ENCODE results near the gene EHMT2.

Gene EHMT2

DNA sequence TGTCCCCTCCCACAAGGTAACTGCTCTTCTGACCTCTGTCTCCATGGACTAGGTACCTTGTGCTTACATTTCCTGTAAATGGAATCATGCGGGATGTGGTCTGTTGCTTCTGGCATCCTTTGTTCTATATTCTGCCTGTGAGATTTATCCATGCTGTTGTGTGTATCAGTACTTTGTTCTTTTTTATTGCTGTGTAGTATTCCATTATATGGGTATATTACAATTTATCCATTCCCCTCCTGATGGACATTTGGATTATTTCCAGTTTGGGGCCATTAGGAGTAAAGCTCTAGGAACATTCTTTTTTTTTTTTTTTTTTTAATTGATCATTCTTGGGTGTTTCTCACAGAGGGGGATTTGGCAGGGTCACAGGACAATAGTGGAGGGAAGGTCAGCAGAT lies 33.5 kb upstream of the EHMT2 start:
- Mint-ChIP-seq H3K4me3 (no peak overlapping the region), H3K9me3 (peaks cover 14% of the 10 kb centered on the region), H3K27ac (no peak overlapping the region), H3K27me3 (ENCODE audit: low read depth, poor library complexity) (peaks cover 6% of the 10 kb centered on the region), H3K36me3 (ENCODE audit: low read depth) (no peaks in the 10 kb centered on the region), H3K4me1 (peaks cover 11% of the 10 kb centered on the region)
- TF ChIP-seq, protein P1, sequence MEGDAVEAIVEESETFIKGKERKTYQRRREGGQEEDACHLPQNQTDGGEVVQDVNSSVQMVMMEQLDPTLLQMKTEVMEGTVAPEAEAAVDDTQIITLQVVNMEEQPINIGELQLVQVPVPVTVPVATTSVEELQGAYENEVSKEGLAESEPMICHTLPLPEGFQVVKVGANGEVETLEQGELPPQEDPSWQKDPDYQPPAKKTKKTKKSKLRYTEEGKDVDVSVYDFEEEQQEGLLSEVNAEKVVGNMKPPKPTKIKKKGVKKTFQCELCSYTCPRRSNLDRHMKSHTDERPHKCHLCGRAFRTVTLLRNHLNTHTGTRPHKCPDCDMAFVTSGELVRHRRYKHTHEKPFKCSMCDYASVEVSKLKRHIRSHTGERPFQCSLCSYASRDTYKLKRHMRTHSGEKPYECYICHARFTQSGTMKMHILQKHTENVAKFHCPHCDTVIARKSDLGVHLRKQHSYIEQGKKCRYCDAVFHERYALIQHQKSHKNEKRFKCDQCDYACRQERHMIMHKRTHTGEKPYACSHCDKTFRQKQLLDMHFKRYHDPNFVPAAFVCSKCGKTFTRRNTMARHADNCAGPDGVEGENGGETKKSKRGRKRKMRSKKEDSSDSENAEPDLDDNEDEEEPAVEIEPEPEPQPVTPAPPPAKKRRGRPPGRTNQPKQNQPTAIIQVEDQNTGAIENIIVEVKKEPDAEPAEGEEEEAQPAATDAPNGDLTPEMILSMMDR (IDR thresholded peaks at IDR 0.05) = no peak
- no peak for DNase-seq

DNA sequence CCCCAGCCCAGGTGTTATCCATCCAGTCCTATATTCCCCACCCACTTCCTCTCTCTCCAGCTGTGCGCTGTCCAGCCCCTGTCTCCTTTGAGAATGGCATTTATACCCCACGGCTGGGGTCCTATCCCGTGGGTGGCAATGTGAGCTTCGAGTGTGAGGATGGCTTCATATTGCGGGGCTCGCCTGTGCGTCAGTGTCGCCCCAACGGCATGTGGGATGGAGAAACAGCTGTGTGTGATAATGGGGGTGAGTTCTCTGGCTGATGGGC lies 31.1 kb upstream of the EHMT2 start:
- TF ChIP-seq, protein P1 (IDR thresholded peaks at IDR 0.05) = no peak
- Mint-ChIP-seq H3K4me3 (no peak overlapping the region), H3K36me3 (ENCODE audit: low read depth) (no peaks in the 10 kb centered on the region), H3K27ac (no peak overlapping the region), H3K27me3 (ENCODE audit: low read depth, poor library complexity) (peaks cover 9% of the 10 kb centered on the region), H3K4me1 (peaks cover 11% of the 10 kb centered on the region), H3K9me3 (peaks cover 14% of the 10 kb centered on the region)
- DNase-seq = no peak

DNA sequence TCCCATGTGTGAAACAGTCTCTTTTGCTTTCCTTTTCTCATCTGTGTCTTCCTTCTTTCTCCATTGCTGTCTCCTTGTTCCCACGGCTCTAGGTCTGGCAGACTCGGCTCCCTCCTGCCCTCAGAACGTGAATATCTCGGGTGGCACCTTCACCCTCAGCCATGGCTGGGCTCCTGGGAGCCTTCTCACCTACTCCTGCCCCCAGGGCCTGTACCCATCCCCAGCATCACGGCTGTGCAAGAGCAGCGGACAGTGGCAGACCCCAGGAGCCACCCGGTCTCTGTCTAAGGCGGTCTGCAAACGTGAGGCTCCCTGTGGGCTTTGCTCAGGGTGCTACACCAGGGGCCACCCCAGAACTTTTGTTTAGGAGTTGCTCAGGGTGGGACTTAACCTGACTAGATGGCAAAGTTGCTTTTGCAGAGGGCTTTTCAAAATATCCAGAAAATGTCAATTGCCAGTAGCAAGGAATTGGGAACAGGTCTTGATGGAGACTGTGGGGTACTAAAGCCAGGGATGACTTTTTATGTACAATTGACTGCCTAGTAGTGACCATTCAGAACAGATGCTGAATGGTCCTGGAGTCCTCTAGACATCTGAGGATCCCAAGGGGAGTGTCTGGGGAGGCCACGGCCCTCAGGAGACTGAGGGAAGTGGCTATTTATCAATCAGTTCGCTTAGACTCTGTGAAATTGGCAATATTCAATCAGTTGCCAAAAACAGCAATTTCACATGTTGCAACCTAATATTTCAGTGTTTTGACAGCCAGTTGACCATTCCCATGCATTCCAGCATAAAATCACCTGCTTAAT lies 30.6 kb upstream of the EHMT2 start:
- Mint-ChIP-seq H3K9me3 (peaks cover 9% of the 10 kb centered on the region), H3K27me3 (ENCODE audit: low read depth, poor library complexity) (peaks cover 9% of the 10 kb centered on the region), H3K4me3 (no peak overlapping the region), H3K27ac (no peak overlapping the region), H3K4me1 (peaks cover 11% of the 10 kb centered on the region), H3K36me3 (ENCODE audit: low read depth) (no peaks in the 10 kb centered on the region)
- DNase-seq = no peak
- TF ChIP-seq, protein P1 (IDR thresholded peaks at IDR 0.05) = no peak

DNA sequence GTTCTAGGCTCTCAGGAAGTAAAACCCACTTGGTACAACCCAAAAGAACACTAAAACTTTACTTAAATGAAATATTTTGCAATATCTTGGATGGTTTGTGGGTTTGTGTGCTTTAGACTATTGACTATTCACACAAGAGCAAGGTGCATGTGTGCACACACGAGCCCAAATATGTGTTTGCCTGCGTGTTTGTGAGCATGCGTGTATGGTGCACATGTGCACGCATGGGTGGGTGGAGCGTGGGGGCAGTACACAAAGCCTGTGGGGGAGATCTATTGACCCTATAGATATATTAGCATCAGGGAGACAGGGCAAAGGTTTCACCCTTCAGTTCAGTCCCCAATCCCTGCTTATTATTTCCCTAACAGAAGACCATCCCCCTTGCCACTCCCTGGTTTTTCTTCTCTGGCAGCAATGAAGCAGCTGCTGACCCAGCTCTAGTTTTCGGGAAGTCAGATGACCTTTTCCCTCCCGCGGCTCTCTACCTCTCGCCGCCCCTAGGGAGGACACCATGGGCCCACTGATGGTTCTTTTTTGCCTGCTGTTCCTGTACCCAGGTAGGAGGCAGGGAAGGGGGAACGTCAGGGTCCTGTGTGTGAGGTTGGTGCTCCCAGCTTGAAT lies 29.9 kb upstream of the EHMT2 start, which contains the start of gene C2:
TSS of gene C2 (plus strand) at position 476 of the 621 bp plus-strand sequence. CDS start at position 512, 36 bp downstream.
- Mint-ChIP-seq H3K27ac (no peak within 1 kb of the TSS), H3K4me3 (no peak within 1 kb of the TSS)

DNA sequence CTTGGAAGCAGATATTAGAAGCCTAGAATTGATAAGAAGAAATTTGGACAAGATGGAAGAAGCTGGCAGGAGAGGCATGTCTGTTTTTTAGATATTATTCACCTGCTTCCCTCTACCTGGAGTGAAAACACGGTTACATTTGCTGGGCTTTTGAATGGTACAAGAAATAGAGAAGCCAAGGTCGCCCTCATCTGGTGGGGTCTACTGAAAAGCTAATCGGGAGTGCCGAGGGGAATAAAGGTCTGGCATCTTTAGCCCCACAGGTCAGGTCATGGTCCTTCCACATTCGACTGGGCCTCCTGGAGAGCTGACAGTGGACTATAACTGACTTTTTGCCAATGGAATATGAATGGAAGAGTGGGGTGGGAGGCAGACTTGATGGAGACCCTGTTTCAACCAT lies 25.4 kb upstream of the EHMT2 start:
- Mint-ChIP-seq H3K27me3 (ENCODE audit: low read depth, poor library complexity) (peaks cover 7% of the 10 kb centered on the region), H3K4me3 (no peak overlapping the region), H3K9me3 (no peaks in the 10 kb centered on the region), H3K27ac (no peak overlapping the region), H3K36me3 (ENCODE audit: low read depth) (no peaks in the 10 kb centered on the region), H3K4me1 (peaks cover 8% of the 10 kb centered on the region)
- no peak for DNase-seq
- TF ChIP-seq, protein P1 (IDR thresholded peaks at IDR 0.05) = no peak

More for the DNA sequence above, 29.9 kb upstream of the EHMT2 start, which contains the start of gene C2:
- DNase-seq = no peak
- TF ChIP-seq, protein P1 (IDR thresholded peaks at IDR 0.05) = no peak
- Mint-ChIP-seq H3K4me1 (peaks cover 11% of the 10 kb centered on the region), H3K9me3 (peaks cover 5% of the 10 kb centered on the region), H3K27me3 (ENCODE audit: low read depth, poor library complexity) (peaks cover 13% of the 10 kb centered on the region), H3K36me3 (ENCODE audit: low read depth) (no peaks in the 10 kb centered on the region)

Data from nephron progenitor cell (in vitro differentiated cells).